Measurements from ENCODE around the gene SNRNP35.

DNA sequence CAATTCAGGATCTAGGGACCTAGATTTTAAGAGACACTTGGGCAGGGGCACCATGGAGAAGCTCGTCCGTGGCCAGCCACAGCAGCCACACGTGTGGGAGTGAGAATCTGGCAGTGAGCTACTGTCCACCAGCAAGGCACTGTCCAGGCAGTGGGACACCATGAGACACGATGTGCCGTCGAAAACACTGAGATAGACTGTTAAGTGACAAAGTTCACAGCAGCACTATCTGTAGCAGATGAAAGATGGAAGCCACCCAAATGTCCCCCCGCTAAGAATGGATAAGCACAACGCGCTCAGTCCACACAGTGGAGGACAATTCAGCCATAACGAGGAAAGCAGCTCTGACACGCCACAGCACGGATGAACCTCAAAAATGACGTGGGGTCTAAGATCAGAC, 55.9 kb downstream of the SNRNP35 start:
- TF ChIP-seq ZNF274 (IDR thresholded peaks at IDR 0.05; ENCODE audit: borderline replicate concordance, low read depth, low read length) (no peak), RAD21 (CRISPR knock-in tag; conservative IDR thresholded peaks at IDR 0.05 in 1 of 2, IDR thresholded peaks at IDR 0.05 in 1 of 2) (no peak), CBX2 (IDR thresholded peaks at IDR 0.05; ENCODE audit: insufficient read depth, low read length, poor library complexity, severe bottlenecking) (no peak), TBL1XR1 (IDR thresholded peaks at IDR 0.05; ENCODE audit: low read length in 2 of 2) (no peak), POLR2A (conservative IDR thresholded peaks at IDR 0.05) (no peak), ZNF511 (CRISPR knock-in tag; IDR thresholded peaks at IDR 0.05) (no peak), ZNF561 (CRISPR knock-in tag; conservative IDR thresholded peaks at IDR 0.05) (no peak), GATAD2B (IDR thresholded peaks at IDR 0.05; ENCODE audit: borderline replicate concordance) (no peak), TCF7L2 (IDR thresholded peaks at IDR 0.05; ENCODE audit: low read depth, low read length) (no peak), HDGF (IDR thresholded peaks at IDR 0.05) (no peak), BACH1 (tag; IDR thresholded peaks at IDR 0.05) (no peak), REST (IDR thresholded peaks at IDR 0.05; ENCODE audit: borderline replicate concordance) (no peak), REST (CRISPR knock-in tag; IDR thresholded peaks at IDR 0.05; ENCODE audit: low read depth) (no peak), CREBBP (IDR thresholded peaks at IDR 0.05; ENCODE audit: low read depth, low read length) (no peak)
- TF ChIP-seq, protein P1, sequence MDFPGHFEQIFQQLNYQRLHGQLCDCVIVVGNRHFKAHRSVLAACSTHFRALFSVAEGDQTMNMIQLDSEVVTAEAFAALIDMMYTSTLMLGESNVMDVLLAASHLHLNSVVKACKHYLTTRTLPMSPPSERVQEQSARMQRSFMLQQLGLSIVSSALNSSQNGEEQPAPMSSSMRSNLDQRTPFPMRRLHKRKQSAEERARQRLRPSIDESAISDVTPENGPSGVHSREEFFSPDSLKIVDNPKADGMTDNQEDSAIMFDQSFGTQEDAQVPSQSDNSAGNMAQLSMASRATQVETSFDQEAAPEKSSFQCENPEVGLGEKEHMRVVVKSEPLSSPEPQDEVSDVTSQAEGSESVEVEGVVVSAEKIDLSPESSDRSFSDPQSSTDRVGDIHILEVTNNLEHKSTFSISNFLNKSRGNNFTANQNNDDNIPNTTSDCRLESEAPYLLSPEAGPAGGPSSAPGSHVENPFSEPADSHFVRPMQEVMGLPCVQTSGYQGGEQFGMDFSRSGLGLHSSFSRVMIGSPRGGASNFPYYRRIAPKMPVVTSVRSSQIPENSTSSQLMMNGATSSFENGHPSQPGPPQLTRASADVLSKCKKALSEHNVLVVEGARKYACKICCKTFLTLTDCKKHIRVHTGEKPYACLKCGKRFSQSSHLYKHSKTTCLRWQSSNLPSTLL (IDR thresholded peaks at IDR 0.05): no peak

Data from K562 (cell line).